GM12801 (cell line): Measurements from ENCODE around the gene PAQR5.

Source experiments
- TF ChIP-seq, protein P1 (sequence below): IDR thresholded peaks from one replicate; pipeline ENCODE4 v1.5.1; 2011; ENCODE audit warnings: control low read depth; ENCODE audit not compliant: insufficient read length; ENCODE audit errors: extremely low read depth

Gene PAQR5

DNA sequence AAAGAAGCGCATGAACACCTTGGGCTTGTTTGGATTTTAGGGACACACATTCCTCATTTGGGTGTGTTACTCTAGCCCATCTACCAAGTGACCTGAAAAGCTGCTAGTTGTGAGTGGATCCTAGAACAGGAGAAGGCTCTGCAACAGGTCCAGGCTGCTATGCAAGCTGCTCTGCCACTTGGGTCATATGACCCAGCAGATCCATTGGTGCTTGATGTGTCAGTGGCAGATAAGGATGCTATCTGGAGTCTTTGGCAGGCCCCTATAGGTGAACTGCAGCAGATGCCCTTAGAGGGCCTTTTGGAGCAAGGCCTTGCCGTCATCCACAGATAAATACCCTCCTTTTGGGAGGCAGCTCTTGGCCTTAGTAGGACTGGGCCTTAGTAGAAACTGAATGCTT is 53.2 kb downstream of the PAQR5 start:
- TF ChIP-seq, protein P1, sequence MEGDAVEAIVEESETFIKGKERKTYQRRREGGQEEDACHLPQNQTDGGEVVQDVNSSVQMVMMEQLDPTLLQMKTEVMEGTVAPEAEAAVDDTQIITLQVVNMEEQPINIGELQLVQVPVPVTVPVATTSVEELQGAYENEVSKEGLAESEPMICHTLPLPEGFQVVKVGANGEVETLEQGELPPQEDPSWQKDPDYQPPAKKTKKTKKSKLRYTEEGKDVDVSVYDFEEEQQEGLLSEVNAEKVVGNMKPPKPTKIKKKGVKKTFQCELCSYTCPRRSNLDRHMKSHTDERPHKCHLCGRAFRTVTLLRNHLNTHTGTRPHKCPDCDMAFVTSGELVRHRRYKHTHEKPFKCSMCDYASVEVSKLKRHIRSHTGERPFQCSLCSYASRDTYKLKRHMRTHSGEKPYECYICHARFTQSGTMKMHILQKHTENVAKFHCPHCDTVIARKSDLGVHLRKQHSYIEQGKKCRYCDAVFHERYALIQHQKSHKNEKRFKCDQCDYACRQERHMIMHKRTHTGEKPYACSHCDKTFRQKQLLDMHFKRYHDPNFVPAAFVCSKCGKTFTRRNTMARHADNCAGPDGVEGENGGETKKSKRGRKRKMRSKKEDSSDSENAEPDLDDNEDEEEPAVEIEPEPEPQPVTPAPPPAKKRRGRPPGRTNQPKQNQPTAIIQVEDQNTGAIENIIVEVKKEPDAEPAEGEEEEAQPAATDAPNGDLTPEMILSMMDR: no peak

DNA sequence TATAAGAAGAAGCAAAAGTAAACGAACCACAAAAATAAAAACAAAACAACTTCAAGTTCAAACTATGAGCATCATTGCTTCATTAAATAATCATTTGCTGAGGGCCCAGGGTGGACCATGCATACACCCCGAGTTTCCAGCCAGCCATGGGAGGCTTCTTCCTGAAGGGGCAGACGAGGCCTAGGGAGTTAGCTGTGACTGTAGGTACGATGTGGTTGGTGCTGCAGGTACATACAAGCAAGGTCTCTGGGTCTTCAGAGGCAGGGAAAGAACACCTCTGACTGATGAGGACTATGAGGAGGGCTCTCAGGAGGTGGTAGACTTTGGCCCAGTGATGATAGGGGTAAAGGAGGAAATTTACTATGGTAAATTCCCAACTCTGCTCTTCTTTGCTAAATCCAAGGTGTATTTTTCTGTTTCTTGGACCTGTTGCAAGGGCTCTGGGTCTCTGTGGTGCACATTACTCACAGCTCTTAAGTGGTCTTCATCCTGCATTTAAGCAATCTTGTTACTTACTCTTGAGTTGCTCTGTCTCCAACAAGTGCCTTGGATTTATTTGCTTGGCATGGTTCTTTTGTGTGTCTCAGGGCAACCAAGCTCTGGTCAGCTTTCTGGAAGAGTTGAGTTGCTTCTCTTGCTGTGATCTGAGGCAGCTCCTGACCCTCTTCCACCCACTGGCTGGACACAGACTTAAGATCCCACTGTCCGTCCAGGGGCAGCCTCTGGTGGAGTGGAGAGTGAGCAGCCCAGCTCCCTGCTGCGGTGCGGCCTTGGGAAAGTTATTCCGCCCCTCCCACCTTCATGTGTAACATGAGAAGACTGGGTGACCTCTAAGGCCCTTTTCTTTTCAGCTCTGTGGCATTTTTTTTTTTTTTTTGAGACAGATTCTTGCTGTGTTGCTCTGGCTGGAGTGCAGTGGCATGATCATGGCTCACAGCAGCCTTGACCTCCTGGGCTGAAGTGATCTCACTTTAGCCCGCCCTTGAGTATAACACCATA is 59.4 kb downstream of the PAQR5 start:
- TF ChIP-seq, protein P1: no peak

DNA sequence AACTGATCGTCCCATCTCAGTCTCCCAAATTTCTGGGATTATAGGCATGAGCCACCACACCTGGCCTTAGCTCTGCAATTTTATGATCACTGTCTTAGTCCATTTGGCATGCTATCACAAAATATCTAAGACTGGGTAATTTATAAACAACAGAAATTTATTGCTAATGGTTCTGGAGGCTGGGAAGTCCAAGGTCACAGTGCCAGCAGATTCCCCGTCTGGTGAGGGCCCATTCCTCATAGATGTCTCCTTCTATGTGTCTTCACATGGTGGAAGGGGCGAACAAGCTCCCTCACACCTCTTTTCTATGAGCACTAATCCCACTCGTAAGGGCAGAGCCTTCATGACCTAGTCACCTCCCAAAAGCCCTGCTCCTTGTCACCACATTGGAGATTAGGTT is 60.1 kb downstream of the PAQR5 start:
- TF ChIP-seq, protein P1: no peak

DNA sequence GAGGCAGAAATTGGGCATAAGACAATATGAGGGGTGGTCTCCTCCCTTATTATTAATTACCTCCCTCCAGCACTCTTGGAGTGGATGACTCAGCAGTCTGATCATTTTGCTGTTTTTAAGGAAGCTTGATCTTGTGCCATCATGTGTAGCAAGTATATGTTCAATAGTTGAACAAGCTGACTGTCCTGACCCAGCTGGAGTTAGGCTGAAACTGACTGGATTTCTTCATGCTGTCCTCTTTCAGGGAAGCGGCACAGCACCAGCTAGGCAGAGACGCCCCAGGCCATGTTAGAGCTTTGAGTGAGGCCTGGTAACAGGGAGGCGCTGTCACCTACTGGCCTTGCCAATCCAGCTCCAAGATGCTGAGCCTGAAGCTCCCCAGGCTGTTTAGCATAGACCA is 61.0 kb downstream of the PAQR5 start:
- TF ChIP-seq, protein P1: no peak

DNA sequence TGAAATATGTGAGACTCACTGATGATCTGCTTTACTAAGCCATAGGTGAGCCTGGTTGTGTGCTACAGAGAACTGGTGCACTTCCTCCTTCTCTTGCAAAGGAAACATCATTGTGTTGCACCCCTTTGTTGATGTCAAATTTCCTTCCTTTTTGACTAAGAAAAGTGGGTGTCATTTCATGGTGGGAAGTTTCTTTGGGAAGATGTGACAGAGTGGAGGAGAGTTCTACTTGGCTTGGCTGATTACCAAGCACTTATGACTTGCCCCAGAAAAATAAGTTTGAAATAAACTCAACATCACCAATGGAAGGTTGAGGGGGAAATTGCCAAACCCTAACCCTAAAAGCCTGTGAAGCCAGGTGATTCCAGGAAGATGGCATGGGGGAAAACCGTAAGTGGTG is 61.9 kb downstream of the PAQR5 start:
- TF ChIP-seq, protein P1: no peak

DNA sequence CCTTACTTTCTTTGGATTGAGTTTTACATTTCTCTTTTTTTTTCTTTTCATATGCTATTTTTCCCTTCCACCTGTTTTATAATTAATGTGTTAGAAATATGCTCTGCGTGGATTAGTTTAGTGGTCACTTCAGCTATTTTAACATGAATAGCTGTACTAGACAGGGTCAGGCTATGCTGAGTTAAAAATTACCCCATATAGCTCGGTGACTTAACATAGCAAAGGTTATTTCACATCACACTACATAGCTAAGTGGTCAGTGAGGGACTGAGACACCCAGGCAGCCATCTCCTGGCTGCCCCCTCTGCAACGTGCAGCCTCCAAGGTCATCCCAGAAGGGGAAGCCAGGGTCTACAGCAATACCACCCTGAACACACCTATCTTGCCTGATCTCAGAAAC is 68.5 kb downstream of the PAQR5 start:
- TF ChIP-seq, protein P1: no peak

DNA sequence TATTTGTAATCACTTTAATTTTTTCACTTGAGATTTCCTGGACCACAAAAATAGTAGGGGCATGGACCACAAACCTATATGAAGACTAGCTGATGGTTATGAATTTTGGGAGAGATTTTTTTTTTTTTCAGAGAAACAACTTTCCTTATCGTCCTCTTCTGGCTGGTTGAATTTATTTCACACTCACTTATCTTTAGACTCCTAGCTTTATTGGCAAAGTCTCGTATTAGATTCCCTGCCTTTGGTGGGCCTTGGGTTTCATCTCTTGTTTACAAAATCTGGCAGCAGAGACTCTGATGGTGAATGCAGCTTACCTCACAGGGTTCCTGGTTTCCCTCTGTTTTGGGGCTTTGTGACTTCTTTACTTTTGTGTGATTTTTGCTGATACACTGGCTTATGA is 70.9 kb downstream of the PAQR5 start:
- TF ChIP-seq, protein P1: no peak
